Stimulated activated CD4-positive, alpha-beta T cell treated with anti-CD3 and anti-CD28 coated beads, Interleukin-1b, Interleukin-23, amount 100 ng/mL, for 48 hours (primary cell): ENCODE measurements around the gene RBM38.
"Not testable (repeated sequence)": the region's sequence is repeated elsewhere in the genome, so short reads cannot be mapped to it uniquely, and the experiment has no call there.

Experiments used
- DNase-seq: peaks from one replicate; pipeline ENCODE4 v3.0.0-alpha.2; 2020

RBM38 gene

DNA sequence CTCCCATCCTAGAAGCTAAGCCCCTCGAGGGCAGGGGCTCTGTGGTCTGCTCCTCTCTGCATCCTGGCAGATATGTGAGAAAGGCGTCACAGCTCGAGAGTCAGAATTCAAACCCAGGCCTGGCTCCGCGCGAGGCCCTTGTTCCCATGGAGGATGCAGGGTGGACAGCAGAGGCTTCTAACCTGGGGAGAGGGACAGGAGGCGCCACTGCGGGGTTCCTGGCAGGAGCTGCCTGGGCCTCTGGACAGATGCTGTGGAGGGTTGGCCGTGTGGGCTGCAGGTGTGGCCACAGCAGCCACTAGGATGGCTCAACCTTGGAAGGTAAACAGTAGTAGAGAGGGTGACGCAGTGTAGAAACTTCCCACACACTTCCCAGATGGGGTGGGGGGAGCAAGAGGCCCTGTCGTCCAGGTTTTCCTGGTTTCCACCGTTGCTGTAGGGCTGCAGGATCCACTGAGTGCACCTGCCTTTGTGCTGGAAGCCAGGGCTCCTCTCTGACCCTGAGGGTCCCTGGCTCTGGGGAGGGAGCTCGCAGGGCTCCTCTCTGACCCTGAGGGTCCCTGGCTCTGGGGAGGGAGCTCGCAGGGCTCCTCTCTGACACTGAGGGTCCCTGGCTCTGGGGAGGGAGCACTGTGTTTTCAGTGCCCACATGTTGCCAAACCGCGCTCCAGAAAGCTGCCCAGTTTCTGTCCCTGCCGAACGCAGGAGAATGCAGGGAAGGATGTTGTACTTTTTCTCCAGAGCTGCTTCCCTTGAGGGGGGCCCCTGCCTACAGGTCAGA is 14.2 kb downstream of the RBM38 start:
- DNase-seq: no peak

DNA sequence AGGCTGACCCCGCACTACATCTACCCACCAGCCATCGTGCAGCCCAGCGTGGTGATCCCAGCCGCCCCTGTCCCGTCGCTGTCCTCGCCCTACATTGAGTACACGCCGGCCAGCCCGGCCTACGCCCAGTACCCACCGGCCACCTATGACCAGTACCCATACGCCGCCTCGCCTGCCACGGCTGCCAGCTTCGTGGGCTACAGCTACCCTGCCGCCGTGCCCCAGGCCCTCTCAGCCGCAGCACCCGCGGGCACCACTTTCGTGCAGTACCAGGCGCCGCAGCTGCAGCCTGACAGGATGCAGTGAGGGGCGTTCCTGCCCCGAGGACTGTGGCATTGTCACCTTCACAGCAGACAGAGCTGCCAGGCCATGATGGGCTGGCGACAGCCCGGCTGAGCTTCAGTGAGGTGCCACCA is 16.4 kb downstream of the RBM38 start:
- DNase-seq: no peak

DNA sequence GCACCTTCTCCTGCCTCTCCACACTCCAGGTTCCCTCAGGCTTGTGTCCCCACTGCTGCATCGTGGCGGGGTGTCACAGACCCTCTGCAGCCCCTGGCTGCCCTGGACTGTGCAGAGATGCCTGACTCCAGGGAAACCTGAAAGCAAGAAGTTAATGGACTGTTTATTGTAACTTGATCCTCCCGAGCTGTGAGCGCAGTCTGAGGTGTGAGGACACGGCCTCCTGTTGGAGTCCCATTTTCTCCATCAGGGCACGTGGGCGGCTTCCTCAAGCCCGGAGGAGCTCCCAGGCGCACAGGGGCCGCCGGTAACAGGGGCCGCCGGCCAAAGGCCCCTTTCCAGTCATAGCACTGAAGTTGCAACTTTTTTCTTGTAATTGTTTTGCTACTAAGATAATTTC is 16.9 kb downstream of the RBM38 start:
- no peak for DNase-seq

DNA sequence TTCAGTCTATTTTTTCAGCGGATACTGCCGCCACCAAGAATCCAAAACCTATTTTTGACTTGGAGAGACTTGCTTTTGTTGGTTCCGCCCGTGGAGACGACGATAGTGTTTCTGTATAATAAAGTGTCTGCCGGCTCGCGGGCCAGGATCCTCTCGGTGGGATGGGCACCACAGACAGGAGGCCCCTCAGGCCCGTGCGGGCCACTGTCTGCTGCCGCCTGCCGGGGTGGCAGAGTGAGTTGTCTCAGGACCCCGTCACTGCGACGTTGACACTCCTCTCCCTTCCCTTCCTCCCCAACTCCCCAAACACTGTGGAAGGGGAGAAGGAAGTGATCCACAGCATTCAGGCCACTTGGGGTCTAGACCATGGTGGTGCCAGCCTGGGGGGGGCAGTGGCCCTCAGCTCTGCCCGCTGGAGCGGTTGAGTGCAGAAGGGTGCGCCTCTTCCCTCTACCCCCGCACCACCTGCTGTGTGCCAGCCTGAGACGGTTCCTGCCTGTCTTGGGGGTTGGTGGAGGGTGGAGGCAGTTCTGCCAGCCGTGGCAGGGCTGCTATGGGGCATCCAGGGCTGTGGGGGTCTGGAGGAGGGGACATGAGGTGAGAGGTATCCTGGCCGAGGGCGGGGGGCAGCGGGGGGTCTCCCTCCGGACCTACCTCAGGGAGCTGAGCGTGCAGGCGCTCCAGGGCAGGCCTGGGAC is 17.5 kb downstream of the RBM38 start:
- no peak for DNase-seq

DNA sequence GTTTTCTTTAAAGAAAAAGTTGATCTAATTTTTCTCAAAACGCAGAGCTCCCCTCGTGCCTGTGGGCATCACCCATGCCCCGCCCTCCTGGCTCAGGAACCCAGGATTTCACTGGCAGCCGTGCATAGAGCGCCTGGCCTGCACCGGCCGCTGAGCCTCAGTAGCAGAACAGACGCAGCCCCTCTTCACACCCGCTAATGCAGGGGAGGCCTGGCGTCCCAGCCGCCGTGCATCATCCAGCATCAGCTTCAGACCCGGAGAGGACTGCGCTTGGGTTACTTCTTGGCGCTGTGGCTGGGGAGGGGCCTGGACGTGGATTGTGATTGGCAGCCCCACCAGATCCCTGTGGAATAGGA is 18.1 kb downstream of the RBM38 start:
- no peak for DNase-seq

DNA sequence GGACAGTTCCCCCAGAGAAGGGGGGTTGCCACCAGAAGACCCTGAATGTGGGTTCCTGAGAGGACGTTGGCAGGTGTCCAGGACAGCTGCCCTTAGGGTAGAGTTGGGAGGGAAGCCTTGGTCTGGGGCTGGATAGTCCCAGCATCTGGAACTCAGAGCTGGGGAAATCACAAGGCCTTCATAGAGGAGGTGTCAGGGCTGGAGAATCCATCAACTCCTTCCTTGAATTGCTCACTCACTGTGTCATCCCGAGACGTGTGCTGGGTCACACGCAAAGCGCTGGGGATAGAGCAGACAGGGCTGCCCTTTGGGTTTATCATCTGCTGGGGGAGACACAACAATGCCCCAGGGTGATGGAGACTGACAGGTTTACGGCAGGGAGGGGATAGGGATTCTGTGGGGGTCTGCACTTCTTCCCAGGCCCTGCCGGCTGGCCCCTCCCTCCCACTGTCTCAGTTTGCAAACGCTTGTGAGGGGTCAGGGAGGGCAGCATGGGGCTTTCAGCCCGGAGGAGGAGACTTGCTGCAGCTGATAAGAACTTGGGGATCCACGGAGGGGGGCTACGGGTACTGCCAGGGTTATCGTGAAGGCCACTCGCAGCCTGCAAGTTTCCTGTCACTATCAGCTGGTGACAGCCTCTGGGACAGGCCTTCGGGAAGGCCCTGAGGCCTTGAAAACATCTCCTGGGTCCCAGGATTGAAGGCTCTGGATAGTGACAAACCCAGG is 18.6 kb downstream of the RBM38 start:
- no peak for DNase-seq

DNA sequence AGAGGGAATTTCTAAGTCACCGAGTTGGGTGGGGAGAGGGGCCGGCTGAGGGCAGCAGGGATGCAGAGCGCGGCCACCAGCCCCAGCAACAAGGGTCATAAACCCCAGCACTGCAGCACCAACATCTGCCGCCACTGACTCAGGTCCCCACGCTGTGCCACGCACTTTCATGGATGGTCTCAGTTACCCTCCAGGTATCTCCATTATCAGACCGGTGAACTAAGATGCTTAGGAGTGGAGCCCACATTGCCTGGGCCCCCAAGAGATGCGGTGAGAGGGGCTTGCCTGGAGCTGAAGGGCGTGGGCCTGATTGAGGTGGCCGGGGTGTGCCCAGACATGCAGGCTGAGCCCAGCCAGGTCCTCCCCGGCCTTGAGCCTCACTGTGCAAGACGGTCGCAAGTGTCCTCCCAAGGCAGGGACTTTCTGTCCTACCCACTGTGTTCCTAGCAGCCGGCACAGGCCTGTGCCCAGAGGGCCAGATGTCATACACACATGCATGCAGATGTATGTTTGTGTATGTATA is 19.3 kb downstream of the RBM38 start:
- DNase-seq: no peak

DNA sequence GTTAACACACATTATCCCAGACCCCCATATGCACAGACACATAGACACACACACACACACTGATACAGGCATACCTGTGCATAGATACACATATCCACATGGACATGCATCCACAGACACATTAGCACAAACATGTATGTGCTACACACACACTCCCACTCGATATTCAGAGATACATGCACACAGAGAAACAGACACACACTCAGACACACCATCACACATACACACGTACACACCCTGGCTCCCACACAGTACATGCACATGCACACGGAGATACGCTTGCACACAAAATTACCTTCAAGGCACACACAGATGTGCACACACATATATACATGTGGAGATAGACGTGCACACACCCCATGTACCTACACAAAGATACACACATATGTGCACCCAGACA is 19.7 kb downstream of the RBM38 start:
- DNase-seq: no peak

DNA sequence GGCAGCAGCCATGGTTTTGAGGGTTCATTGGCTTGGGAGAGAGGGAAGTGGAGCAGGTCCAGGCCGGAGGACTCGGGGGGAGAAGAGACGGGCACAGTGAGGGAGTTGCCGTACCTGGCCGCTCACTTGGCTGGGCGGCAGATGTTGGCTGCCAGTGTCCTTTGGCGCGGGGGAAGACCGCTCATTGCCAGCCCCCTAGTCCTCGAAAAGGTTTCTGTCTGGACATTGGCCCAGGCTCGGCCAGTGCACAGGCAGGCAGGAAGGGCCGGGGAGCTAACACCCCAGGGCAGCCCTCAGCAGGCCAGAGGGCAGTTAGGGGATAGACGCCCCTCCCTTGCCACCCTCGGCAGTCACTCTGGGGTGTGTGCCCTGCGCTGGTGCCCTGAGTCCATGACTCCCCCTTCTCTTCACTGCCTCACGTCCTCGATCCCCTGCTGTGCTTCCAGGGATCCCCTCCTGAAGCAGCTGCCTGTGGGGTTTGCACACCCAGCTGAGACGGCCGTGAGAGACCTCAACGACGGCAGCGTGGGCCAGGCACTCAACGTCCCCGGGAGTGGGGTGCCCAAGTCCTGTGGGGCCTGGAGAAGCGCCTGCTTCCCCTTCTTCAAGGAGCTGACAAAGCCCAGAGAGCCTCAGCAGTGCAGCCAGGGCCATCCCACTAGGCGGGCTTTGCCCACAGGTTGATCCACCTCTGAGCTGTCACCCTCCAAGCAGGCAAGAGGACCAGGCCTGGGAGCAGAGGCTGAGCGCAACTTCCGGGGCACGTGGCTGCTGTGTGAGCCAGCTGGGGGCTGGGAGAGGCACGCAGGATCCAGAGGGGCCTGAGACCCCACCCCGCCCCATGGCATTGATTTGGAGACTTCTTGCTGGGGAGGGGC is 20.4 kb downstream of the RBM38 start:
- no peak for DNase-seq

DNA sequence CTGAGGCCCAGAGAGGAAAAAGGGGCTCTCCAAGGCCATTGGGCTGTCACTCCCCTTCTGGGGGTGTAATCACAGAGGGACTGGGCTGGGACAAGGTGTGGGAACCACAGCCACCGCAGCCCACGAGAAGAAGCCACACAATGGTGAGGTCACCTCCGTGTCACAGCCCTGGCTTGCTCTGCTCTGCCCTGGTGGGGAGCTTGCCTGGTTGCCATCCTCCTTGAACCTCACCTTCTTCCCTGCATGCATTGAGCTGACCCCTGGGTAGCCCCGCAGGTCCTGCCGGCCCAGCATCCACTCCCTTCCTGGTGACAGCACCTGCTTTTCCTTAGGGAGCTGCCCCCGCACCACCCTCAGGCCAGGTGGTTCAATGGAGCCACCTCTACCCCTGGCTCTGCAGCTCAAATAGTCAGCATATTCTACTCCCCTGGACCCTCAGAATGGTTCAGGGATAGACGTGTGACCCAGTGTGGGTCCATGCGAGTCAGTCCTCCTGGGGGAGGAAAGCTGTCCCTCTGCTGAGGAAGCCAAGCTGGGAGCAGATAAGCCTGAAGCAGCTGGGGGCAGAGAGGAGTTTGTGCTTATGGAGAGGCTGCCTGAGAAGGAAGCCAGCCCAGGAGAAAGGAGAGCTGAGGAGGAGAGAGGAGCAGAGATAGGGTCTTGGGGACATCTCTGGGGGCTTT is 21.3 kb downstream of the RBM38 start:
- no peak for DNase-seq

DNA sequence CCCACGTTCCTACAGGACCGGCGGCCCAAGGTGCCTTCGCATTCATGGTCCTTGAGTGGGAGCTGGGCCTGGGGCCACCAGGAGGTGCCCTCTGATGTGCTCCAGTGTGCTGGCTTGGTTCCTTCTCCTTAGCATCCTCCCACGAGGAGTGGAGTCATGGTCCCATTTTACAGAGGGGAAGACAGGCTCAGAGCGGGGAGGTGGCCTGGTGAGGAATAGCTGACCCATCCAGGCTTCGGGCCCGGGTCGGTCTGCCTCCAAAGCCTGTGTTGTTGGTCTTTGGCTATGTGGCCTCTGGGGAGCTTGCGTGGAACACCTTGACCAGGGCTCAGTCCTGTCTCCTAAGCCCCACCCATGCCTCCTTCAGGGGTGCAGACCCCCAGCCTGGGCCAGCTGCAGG is 22.8 kb downstream of the RBM38 start:
- DNase-seq: no peak

DNA sequence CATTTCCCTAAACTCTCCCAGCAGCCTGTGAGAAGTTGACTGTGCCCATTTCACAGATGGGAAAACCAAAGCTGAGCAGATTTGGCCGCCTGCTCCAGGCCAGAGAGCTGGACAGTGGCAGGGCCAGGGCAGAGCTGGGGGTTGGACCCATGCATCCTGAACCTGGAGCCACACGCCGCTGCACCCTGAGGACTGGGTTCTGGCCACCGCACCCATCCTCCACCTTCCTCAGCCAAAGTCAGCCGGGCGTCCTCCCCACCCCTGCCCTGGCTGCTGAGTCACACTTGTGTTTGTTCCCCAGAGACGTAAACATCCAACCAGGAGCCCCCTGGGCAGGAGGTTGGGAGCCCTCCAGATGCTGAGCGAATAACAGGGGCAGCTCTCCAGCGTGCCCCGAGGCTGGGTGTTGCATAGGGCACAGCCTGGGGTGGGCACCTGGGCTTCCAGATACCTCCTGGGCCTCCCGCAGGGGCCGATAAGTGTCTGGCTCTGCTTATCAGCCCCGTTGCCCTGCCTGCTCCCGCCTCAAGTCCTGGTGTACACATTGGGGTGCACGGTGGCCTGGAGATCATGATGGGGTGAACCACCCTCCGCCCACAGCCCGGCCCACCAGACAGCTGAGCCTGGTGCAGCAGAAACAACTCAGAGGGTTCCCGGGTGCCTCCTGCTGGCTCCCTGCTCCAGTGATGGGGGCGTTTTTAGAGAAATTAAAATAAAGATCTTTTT is 23.8 kb downstream of the RBM38 start:
- DNase-seq: no peak

DNA sequence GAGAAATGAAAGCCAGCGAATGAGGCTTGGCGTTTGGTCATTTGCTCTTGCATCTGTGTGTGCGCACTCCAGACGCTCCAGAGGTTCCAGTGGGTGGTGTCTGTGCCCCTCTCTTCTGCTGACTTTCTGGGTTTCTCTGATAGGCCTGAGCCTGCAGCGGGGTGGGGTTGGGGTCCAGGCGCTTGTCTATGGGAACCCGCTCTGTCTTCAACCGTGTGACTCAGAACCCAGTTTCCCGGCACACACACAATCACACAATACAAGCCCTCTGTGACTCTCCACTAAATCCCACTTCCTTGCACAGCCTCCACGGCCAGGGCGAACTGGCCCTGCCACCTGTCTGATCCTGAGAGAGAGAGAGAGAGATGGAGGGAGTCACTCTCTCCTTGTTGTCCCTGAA is 24.6 kb downstream of the RBM38 start:
- DNase-seq: no peak

DNA sequence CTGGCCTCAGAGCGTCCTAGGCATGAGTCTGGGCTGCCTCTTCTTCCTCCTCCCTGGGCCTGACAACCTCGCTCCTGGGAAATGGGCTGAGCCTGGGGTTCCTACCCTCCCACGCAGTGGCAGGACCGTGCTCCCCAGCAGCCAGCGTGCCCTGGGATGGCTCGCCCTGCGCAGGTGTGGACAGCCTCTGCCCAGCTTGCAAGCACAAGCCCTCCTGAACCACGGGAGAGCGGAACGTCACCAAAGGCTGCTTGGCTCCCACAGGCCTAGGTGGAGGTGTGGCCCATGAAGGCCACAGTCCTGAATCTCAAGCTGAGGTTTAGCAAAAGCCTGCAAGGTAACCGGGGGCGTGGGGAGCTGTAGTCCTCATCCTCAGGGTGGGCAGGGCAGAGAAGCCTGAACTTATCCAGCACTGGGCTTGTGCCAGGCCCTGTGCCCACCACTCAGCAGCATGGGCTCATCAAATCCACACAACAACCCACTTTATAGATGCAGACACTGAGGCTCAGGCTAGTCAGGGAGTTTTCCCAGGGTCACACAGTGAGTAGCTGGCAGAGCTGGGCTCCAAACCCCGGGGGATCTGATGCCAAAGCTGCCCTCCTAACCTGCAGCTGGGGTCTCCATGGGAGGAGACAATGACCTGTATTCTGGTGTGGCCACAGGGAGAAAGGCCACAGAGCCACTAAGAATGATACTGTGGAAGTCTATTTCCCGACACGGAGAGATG is 25.3 kb downstream of the RBM38 start:
- no peak for DNase-seq

DNA sequence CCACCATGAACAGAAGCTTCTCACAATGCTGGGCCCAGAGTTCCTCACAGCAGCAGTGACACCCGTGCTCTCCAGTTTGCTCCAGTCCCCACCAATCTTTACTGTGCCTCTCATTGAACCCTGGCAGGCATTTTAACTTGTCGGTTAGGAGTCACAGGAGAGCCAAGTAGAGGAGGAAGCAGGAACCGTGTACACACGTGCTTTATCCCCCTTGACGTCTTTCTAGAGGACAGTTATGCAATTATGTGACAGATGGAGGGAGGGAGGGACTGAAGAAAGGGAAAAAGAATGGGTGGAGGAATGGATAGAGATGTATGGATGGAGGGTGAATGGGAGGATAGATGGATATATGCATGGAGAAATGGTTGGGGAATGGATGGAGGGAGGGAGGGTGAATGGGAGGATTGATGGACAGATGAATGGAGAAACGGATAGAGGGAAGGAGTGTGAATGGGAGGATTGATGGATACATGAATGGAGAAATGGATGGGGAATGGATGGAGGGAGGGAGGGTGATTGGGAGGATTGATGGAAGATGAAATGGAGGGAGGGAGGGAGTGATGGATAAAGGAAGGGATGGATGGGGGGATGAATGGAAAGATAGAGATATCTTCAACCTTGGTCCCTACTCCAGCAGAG is 26.0 kb downstream of the RBM38 start:
- DNase-seq: no peak

DNA sequence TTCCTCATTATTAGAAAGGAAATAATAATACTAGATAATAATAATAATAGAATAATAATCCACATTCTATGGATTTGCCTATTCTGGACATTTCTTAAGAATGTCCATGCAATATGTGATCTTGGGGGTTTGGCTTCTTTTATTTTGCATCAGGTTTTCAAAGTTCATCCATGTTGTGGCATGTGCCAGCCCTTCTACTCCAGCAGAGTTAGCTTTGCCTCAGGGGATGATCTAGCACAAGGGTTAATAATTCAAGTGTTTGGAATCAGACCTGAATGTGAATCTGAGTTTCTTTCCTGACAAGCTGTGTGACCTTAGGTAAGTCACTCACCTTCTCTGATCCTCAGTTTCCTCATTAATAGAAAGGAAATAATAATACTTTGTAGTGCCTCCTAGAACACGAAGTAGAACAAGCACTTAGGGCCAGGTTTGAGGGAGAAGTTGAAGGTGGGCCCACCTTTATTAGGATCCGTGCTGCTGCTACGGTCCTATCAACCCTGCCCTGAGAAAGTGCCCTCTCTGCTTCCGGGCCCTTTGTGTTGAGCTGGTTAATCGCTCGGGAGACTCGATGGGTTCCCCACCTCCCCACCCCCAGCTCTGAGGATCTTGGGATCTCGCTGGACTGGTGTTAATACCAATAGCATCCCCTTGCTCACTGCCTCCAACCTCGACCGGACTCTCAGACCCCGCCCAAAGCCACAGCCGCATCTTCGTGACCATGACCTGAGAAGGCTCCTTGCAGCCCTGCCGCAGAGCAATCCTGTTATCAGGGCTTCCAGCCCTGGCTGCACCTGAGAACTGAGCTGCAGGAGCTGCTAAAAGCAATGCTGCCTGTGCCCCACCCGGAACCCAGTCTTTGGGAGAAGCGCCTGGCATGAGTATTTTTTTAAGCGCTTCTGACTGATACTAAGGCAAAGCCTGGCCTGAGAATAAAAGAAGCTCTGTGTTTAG is 26.9 kb downstream of the RBM38 start:
- no peak for DNase-seq

DNA sequence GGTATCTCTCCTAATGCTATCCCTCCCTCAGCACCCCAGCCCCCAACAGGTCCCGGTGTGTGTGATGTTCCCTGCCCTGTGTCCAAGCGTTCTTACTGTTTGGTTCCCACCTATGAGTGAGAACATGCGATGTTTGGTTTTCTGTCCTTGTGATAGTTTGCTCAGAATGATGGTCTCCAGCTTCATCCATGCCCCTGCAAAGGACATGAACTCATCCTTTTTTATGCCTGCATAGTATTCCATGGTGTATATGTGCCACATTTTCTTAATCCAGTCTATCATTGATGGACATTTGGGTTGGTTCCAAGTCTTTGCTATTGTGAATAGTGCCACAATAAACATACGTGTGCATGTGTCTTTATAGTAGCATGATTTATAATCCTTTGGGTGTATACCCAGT is 28.3 kb downstream of the RBM38 start:
- DNase-seq: not testable (repeated sequence)

DNA sequence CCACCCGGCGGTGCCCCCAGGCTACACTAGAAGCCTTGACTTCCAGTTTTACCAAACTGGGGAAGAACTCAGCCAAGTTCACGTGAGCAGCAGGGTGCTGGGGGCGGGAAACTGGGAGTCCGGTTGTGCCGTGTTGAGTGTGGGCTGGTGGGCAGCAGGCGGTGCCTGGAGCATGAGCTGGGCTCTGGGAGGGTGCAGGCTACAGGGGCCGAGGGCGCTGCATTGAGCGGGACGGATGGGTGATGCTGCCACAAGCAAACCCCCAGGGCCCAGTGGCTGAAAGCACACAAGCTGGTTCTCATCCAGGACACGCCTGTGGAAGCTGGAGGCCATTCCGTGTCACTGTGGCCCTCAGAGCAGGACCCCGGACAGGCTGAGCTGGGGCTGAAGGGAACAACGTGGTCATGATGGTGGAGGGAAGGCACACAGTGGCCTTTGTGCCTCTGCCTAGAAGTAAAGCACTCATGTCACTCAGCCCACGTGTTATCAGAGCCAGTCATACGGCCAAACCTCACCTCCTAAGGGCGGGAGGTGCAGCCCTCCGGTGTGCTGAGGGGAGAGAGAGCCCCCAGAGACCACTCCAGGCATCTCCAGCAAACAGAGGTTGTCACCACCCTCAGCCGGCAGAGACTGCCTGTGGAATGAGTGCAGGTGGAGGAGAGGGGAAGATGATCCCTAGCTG is 29.5 kb downstream of the RBM38 start:
- DNase-seq: no peak
